Activated T-helper 2 cell treated with anti-CD3 and anti-CD28 coated beads, Interferon-gamma antibody, Interleukin-2, Interleukin-4, amounts not matched to agents 10 μg/mL and 5 μg/mL and 100 μg/mL, durations not matched to agents 14 hours and 24 hours and 36 hours (primary cell): ENCODE results near the gene NT5C. TPM values are rescaled to one million over a fixed set of nuclear protein-coding genes. Genes with fewer than 3 reads are reported as not detected.

Experiments used
- DNase-seq: peaks from one replicate; pipeline ENCODE4 v3.0.0; 2021; ENCODE audit warnings: low spot score
- H3K27ac Mint-ChIP-seq: one replicate; pipeline ENCODE4 v1.8.0; 2021; ENCODE audit warnings: mixed read lengths
- H3K27me3 Mint-ChIP-seq: one replicate; pipeline ENCODE4 v1.8.0; 2021; ENCODE audit warnings: low read depth, mixed read lengths
- H3K36me3 Mint-ChIP-seq: one replicate; pipeline ENCODE4 v1.8.0; 2021; ENCODE audit warnings: low read depth, mixed read lengths
- H3K4me1 Mint-ChIP-seq: one replicate; pipeline ENCODE4 v1.8.0; 2021; ENCODE audit warnings: low read depth, mixed read lengths
- H3K4me3 Mint-ChIP-seq: one replicate; pipeline ENCODE4 v1.8.0; 2021; ENCODE audit warnings: low read depth, mild to moderate bottlenecking, moderate library complexity, mixed read lengths
- H3K9me3 Mint-ChIP-seq: one replicate; pipeline ENCODE4 v1.8.0; 2021; ENCODE audit warnings: mixed read lengths
- intact Hi-C: fragments of 100-400 bp; cut with micrococcal nuclease; formaldehyde crosslinking; loops from one replicate; pipeline ENCODE4 v1.15.1; 2023
- total RNA-seq: library from RNA; stranded (reverse); gene quantifications from 2 replicates; pipeline ENCODE4 v1.2.3, GENCODE V29; 2022

The NT5C gene
- total RNA-seq, 1 donor from 2014 or later = 86.6 TPM

DNA sequence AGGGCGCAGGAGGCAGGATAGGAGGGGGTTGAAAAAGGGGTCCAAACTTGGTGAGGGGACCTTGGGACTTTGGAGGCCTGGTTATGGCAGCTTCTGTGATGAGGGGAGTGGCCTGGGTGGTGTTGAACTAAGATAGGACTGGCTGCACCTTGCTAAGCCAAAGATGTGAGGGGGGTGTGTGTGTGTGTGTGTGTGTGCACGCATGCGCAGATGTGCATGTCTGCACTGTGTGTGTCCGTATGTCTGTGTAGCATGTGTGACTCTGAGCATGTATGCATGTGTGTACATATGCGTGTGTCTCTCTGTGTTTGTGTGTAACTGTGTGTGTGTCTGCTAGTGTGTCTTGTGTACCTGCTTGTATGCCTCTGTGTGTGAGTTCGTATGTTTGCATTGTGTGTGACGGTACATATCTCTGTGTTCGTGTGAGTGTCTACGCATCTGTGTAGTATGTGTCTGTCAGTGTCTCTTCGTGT, 39.7 kb downstream of the NT5C start:
- H3K27me3 Mint-ChIP-seq = no peaks in the 10 kb centered on the region
- H3K27ac Mint-ChIP-seq = no peak overlapping the region
- no peak overlapping the region for H3K4me3 Mint-ChIP-seq
- intact Hi-C loops = no loop called here
- peaks cover 19% of the 10 kb centered on the region for H3K4me1 Mint-ChIP-seq
- H3K36me3 Mint-ChIP-seq = no peaks in the 10 kb centered on the region
- no peak for DNase-seq
- H3K9me3 Mint-ChIP-seq = no peaks in the 10 kb centered on the region

DNA sequence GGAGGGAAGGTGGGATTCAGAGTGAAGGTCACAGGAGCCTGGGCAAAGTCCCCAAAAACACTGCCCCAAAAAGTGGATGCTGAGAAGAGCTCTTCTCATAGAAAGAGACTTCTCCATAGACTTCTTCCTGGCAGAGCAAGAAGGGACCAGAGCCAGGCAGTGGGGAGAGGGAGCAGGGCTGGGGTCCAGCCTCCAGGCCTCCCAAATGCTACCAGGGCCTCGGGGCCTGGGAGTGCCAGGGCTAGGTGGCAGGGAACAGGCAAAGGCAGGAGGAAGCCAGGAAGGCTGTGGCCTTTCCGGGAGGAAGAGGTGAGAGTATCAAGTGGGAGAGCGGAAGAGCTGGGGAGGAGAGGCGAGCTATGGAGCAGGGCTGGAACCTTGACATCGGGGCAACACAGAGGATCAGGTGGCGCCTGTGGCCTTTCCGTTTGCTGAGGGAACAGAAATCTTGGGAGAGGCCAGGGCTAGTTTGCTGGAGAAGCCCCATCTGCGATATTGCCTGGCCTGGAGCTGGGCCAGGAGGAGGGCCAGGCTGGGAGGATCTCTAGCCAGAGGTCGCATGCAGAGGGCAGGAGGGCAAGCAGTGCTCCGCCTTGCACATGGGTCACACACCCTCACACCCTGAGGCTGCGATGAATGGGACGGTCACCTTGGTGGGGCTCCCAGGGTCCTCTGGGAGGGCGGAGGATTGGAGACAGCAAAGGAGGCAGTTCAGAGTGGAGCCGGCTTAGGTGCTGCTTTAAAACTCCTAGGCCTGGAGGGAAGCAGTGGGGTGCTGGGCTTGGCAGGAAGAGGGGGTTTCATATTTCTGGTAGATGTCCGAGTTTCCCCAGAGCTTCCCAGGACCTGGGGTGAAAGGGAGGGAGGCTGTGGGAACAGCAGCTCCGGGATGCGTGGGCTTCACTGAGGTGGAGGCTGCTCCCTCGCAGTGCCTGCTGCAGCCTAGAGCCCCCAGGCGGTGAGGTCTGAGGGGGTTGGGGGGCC, 40.4 kb downstream of the NT5C start:
- Mint-ChIP-seq H3K27ac (no peak overlapping the region), H3K4me3 (no peak overlapping the region)
- intact Hi-C loops = no loop called here

GRCh38 chr17:75088465-75089417, 42.8 kb downstream of the NT5C start:
- DNase-seq = no peak
- no peaks in the 10 kb centered on the region for H3K9me3 Mint-ChIP-seq
- H3K4me3 Mint-ChIP-seq = peak overlapping the region; percentile 82
- intact Hi-C loops = no loop called here
- no peaks in the 10 kb centered on the region for H3K36me3 Mint-ChIP-seq
- peak overlapping the region; percentile 58 for H3K27ac Mint-ChIP-seq
- no peaks in the 10 kb centered on the region for H3K27me3 Mint-ChIP-seq
- peaks cover 29% of the 10 kb centered on the region for H3K4me1 Mint-ChIP-seq

More for the DNA sequence above, 40.4 kb downstream of the NT5C start:
- no peak for DNase-seq
- no peaks in the 10 kb centered on the region for H3K9me3 Mint-ChIP-seq
- H3K27me3 Mint-ChIP-seq = no peaks in the 10 kb centered on the region
- no peaks in the 10 kb centered on the region for H3K36me3 Mint-ChIP-seq
- H3K4me1 Mint-ChIP-seq = peaks cover 24% of the 10 kb centered on the region

- intact Hi-C loops = no loop called here
- Mint-ChIP-seq H3K27me3 (no peaks in the 10 kb centered on the region), H3K4me1 (peaks cover 29% of the 10 kb centered on the region), H3K27ac (peak within 1 kb of the TSS; percentile 64), H3K4me3 (peak within 1 kb of the TSS; percentile 82), H3K9me3 (no peaks in the 10 kb centered on the region), H3K36me3 (no peaks in the 10 kb centered on the region)
- DNase-seq = peak; percentile 48
These were observed 43.7 kb downstream of the NT5C start, which contains the start of gene SLC16A5 for GRCh38 chr17:75087558-75088453. Gene SLC16A5, plus strand, starts transcription at chr17:75087954. Its CDS starts 5,683 bp downstream, at chr17:75093637.

- H3K4me3 Mint-ChIP-seq = peak overlapping the region; percentile 61
- H3K27ac Mint-ChIP-seq = peak overlapping the region; percentile 44
- peaks cover 29% of the 10 kb centered on the region for H3K4me1 Mint-ChIP-seq
- no peaks in the 10 kb centered on the region for H3K9me3 Mint-ChIP-seq
- no peaks in the 10 kb centered on the region for H3K36me3 Mint-ChIP-seq
- intact Hi-C loops = no loop called here
- no peak for DNase-seq
- H3K27me3 Mint-ChIP-seq = peaks cover 2% of the 10 kb centered on the region
These were observed 44.4 kb downstream of the NT5C start for GRCh38 chr17:75087182-75087557.

GRCh38 chr17:75086496-75087181, 44.9 kb downstream of the NT5C start:
- no peaks in the 10 kb centered on the region for H3K9me3 Mint-ChIP-seq
- peak overlapping the region; percentile 64 for H3K27ac Mint-ChIP-seq
- H3K4me3 Mint-ChIP-seq = peak overlapping the region; percentile 61
- intact Hi-C loops = no loop called here
- H3K4me1 Mint-ChIP-seq = peaks cover 27% of the 10 kb centered on the region
- DNase-seq = no peak
- no peaks in the 10 kb centered on the region for H3K36me3 Mint-ChIP-seq
- H3K27me3 Mint-ChIP-seq = peaks cover 2% of the 10 kb centered on the region

- DNase-seq = no peak
- intact Hi-C loops = no loop called here
- Mint-ChIP-seq H3K27me3 (peaks cover 2% of the 10 kb centered on the region), H3K27ac (no peak overlapping the region), H3K4me1 (peaks cover 19% of the 10 kb centered on the region), H3K4me3 (no peak overlapping the region), H3K36me3 (no peaks in the 10 kb centered on the region), H3K9me3 (no peaks in the 10 kb centered on the region)
These were observed 47.4 kb downstream of the NT5C start for GRCh38 chr17:75084039-75084660.

GRCh38 chr17:75082683-75083082, 48.9 kb downstream of the NT5C start:
- Mint-ChIP-seq H3K27ac (no peak overlapping the region), H3K4me1 (peaks cover 14% of the 10 kb centered on the region)
- intact Hi-C loops = no loop called here

DNA sequence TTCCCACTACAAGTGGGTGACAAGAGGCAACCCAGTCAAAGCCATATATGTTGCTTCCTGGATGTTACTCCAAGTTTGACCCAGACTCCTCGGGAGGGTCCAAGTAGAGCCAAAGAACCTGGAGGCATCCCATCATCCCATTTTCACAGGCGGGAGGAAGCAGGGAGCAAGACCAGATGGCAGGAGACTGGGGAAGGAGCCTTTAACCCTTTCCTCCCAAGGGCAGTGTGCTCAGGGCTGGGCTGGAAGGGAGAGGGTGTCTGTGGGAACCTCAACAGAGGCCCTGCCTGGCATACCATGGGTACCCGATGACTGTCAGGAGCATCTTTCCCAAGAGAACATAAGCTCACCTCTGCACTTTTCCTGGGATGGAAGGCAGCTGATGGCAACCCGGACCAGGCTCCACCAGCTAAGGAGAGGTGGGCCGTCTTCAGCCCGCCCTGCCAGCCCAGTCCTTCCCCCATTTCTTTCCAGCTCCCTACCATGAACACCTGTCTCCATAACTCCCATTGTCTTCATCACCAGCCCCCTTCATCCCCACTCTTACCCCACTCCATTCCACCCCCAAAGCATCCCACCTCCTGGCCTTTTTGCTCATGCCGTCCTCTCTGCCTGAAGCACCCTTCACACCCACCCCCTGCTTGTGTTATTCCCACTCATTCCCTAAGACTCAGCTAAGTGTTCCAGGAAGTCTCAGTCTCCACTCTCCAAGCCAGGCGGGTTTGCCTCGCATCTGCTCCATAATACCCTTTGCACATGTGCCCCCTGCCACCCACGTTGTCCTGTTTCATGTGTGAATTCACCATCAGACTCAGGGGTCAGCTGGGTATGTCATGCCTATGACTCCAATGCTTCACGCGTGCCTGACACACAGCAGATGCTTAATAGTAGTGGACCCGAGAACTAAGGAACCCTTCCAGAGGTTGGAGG, 49.7 kb downstream of the NT5C start:
- no peak overlapping the region for H3K27ac Mint-ChIP-seq
- no peaks in the 10 kb centered on the region for H3K9me3 Mint-ChIP-seq
- H3K4me1 Mint-ChIP-seq = peaks cover 16% of the 10 kb centered on the region

More at GRCh38 chr17:75082683-75083082, 48.9 kb downstream of the NT5C start:
- DNase-seq = no peak
- Mint-ChIP-seq H3K36me3 (no peaks in the 10 kb centered on the region), H3K4me3 (no peak overlapping the region), H3K9me3 (no peaks in the 10 kb centered on the region), H3K27me3 (peaks cover 2% of the 10 kb centered on the region)

More for the DNA sequence above, 49.7 kb downstream of the NT5C start:
- Mint-ChIP-seq H3K36me3 (no peaks in the 10 kb centered on the region), H3K27me3 (peaks cover 2% of the 10 kb centered on the region), H3K4me3 (no peak overlapping the region)
- intact Hi-C loops = no loop called here
- DNase-seq = no peak
